Skeletal muscle cell (primary cell): ENCODE measurements around the gene UBR3.
"Not testable (repeated sequence)": the region's sequence is repeated elsewhere in the genome, so short reads cannot be mapped to it uniquely, and the experiment has no call there.

Experiments used
- DNase-seq: peaks from one replicate; pipeline ENCODE4 v3.0.0-alpha.2; 2010; ENCODE audit warnings: low read depth
- H3K4me3 ChIP-seq: 2 replicates; pipeline ENCODE4 v1.5.1; 2011; ENCODE audit warnings: low read depth, mild to moderate bottlenecking, control low read depth, low read length, moderate library complexity

The UBR3 gene

DNA sequence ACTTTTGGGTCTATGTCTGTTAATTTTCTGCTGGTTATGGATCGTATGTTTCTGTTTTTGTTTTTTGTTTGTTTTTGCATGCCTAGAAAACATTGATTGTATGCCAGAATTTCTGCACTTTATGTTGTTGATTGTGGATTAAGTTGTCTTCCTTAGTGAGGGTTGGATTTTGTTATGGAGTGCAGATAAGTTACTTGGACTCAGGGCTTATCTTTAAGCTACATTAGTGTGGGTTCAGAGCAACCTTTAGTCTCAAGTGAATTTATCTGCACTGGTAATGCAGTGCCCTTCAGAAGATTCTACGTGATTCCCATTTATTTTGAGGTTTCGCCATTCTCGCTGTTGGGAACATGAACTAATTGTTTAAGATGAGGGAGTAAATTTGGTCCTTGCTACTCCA is 32.9 kb downstream of the UBR3 start:
- no peak for DNase-seq
- H3K4me3 ChIP-seq = no peak overlapping the region

DNA sequence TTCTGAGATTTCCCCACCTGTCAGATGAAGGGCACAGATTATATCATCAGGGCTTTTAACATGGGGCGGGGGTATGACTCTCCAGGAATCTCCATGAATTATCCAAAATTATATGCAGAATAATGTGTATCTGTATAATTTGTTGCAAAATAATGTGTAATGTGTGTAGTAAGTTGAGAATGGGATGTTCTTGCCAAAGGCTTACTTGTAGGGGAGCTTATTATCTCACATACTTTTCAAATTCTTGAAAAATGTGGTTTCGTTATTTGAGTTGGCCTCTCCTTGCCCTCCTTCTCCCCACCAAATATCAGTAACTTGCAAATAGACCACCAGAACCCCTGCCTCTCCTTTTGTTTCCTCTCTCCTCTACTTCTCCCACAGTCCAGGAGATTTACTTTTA is 35.6 kb downstream of the UBR3 start:
- no peak overlapping the region for H3K4me3 ChIP-seq
- DNase-seq = no peak

DNA sequence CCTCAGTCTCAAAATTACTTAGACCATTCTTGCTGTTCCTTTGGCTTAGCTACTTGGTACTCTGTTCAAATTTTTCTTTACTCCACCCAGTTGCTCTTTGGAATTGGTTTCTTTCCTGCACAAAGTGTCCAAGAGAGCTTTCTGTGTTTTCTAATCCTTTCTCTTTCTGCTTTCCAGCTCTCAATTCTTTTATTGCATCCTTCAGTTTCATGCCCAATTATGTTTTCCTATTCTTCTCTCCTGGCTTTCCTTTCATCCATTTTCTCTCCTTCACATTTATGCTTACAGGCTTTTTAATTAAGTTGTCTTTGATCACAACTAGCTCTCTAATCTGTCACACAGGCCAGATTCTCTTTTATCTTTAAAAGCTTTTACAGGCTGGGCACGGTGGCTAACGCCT is 38.2 kb downstream of the UBR3 start:
- no peak for DNase-seq
- H3K4me3 ChIP-seq = no peak overlapping the region

DNA sequence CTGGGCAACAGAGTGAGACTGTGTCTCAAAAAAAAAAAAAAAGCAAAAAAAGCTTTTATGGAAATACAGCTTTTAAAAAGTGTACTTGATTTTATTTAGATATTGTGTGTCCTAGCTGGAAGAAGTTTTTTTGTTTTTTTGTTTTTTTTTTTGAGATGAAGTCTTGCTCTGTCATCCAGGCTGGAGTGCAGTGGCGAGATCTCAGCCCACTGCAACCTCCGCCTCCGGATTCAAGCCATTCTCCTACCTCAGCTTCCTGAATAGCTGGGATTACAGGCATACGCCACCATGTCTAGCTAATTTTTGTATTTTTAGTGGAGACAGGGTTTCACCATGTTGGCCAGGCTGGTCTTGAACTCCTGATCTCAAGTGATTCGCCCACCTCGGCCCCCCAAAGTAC is 39.0 kb downstream of the UBR3 start:
- DNase-seq, H3K4me3 ChIP-seq: not testable (repeated sequence)

DNA sequence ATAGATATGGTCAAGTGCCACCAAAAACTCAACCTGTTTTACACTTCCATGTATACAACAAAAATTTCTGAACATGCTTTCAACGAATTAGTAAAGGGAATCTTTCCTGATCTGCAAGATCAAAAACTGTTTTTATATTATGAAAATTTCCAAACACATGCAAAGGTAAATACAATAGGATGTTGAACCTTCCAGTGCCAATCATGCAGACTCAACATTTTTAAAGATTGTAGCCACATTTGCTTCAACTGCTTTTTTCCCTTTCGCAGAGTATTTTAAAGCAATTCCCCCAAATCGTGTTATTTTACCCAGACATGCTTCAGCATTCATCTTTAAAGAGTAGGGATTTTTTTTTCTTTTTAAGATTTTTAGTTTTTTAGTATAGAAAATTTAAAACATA is 40.3 kb downstream of the UBR3 start:
- no peak overlapping the region for H3K4me3 ChIP-seq
- DNase-seq = no peak

DNA sequence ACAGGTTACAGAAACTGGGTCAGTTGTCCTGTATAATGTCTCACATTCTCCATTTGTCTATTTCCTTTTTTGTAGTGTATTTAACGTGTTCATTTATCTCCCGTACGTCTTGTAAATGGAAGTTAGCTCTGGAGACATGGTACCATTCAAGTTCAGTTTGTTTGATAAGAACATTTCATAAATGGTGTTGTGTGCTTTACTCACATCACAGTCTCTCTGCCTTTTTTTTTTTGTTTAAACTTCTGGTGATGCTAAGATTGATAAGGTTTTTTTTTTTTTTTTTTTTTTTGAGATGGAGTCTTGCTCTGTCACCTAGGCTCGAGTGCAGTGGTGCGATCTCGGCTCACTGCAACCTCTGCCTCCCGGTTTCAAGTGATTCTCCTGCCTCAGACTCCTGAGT is 41.7 kb downstream of the UBR3 start:
- H3K4me3 ChIP-seq = no peak overlapping the region
- DNase-seq = no peak

DNA sequence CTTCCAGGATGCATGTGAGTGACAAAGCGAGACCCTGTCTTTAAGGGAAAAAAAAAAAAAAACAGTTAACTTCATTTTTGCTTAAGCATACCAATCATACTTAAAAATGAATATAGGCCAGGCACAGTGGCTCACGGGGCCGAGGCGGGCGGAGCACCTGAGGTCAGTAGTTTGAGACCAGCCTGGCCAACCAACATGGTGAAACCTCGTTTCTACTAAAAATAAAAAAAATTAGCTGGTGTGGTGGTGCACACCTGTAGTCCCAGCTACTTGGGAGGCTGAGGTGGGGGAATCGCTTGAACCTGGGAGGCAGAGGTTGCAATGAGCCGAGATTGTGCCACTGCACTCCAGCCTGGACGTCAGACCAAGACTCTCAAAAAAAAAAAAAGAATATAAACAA is 44.1 kb downstream of the UBR3 start:
- not testable (repeated sequence) for DNase-seq, H3K4me3 ChIP-seq

DNA sequence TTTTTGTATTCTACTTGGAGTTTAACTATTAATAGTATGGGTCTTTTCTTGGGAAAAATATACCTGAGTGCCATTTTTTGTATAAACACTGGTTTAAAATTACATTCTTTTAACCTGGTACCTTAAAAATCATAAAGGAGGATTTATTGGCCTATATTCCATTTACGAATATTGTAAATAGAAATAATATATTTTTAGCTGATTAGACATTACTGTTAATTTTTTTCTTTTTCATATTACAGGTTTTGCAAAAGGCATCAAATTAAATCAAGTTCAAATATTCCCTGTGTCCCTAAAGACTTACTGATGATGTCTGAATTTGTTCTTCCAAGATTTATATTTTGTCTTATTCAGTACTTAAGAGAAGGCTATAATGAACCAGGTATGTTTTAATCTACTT is 44.7 kb downstream of the UBR3 start:
- no peak overlapping the region for H3K4me3 ChIP-seq
- DNase-seq = no peak

DNA sequence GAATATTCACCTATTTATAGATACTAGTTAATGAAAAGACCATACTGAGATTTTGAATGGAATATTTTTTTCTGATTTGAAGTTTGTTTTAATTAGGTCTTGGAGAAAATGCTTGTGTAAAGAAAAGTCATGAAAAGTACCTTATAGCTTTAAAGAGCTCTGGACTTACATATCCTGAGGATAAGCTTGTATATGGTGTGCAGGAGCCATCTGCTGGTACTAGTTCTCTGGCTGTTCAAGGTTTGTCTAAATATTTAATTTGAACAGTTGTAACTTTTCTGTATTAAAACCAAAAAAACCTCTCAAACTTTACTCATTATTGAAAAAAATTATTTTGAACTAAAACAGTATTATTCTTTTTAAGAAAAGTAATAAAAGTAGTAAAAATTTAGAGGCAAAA is 50.1 kb downstream of the UBR3 start:
- no peak overlapping the region for H3K4me3 ChIP-seq
- DNase-seq = no peak

DNA sequence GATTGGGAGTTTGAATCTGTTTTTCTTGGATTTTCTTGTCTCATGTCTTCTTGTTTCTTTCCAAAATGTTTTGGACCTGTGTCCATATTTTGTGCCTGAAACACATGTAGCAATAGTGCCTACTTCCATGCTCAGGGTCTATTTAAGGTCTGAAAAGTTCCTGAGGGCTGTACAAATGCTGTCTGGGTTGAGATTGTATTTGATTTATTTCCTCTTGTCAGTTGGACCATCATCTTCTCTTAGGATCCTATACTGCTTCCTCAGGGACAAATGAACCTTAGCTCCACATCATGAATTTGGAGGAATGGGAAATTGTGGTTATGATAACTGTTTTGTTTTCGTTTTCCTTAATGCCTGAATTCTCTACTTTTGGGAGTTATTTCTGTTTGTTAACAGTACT is 59.9 kb downstream of the UBR3 start:
- DNase-seq = no peak
- H3K4me3 ChIP-seq = no peak overlapping the region

DNA sequence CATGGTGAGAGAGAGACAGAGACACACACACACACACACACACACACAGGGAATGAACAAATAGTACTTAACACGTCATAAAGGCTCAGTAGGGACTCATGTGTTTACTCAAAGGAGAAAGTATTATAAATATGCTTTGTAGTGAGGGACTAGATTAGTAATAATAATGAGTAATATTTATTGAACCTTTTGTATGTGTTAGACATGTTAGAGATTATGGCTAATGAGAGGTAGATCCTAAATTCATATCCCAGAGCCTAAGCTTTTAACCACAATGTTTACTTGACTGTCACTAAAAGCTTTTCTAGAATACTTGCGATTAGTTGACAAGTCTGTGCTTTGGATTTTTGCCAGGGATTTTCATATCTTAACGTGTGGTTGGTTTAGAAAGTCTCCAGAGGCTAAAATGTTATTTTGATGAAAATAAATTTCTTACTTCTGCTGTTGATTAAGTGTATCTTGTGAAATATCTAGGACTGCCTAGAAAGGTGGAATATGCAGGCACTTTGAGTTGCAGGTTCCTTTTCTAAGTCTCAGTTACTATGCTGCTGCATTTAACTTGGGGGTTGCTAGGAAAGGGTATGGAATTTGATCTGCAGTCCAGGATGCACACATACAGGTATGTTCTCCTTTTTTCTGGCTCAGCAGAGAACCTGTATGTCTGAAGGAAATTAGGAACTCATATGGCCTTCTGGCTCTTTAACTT is 64.5 kb downstream of the UBR3 start:
- H3K4me3 ChIP-seq = no peak overlapping the region
- DNase-seq = no peak

DNA sequence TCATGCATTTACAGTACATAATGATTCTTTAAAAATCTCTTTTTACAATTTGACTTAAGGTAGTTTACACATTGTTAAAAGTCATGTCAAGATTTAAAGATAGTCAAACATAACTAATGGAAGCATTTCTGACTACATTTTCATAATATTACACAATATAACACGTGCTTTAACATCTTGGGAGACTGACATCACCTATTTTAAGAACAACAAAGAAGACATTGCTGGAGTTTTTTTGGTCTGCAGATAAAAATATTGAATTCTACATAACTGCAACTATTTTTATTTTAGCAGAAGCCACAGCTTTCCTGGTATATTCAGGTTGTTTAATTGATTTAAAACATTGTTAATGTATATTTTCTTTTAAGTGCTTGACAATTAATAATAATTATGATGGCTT is 65.7 kb downstream of the UBR3 start:
- DNase-seq = no peak
- no peak overlapping the region for H3K4me3 ChIP-seq

DNA sequence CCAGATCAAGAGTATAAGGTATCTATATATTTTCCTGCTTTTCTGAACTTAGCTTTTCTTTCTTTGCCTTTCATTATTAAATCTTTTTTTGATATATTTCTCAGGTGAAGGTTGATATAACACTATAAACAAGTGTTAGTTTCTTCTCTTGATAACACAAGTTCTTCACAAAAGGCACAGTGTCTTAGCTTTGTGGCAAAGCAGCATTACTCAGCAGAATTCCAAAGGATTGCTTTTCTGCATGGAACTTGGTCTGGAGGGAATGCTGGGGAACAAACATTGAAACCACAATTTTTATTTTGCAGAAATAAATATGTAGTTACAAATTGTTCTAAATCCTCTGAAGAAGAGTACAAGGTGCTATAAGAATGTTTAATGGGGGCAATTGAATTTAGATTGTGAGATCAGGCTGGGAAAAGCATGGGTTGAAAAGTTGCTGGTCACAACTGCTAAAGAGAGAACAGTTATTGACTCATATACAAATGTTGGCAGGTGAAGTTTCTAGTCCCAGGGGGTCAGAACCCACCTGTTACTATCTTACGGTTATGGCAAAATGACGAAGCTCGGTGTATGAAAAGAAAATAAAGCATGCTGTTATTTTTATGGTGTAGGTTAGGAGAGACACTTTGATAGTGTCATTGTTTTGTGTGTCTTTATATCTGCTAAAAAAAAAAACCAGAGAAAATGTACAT is 68.2 kb downstream of the UBR3 start:
- DNase-seq = no peak
- H3K4me3 ChIP-seq = no peak overlapping the region

DNA sequence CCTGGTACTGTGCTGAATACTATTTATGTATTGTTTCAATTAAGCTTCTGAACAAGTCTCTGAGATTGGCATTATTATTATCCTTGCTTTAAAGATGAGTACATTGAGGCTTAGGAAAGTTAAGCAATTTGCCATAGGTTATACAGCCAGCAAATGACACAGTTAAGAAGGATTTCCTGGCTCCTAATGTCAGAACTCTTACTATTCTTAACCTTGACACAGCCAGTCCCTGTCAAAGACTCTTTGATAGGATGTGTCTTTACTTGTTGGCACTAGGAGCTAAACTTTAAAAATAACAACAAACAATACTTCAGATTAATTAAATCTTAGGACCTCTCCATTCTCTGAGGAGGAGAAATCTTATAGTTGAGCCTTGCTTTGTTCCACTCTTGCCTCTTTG is 70.6 kb downstream of the UBR3 start:
- no peak overlapping the region for H3K4me3 ChIP-seq
- DNase-seq = no peak

DNA sequence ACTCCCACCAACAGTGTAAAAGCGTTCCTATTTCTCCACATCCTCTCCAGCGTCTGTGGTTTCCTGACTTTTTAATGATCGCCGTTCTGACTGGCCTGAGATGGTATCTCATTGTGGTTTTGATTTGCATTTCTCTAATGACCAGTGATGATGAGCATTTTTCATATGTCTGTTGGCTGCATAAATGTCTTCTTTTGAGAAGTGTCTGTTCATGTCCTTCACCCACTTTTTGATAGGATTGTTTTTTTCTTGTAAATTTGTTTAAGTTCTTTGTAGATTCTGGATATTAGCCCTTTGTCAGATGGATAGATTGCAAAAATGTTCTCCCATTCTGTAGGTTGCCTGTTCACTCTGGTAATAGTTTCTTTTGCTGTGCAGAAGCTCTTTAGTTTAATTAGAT is 72.8 kb downstream of the UBR3 start:
- H3K4me3 ChIP-seq, DNase-seq: not testable (repeated sequence)

DNA sequence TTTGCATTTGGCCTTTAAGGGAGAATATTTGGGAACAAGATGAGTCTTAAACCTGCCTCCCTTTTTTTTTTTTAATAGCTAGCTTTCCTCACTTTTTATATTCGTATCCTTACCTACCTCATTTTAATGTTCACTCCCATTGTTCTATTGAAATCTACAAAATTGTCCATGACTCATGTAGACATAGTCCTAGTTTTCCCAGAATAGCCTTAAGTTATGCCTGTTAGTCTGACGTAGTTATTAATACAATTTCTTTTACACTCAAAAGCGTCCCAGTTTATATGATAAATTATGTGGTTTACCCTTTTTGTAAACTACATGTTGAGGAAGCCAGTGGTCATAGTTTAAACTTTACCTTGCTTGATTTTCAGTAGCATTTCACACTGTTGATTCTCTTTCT is 73.4 kb downstream of the UBR3 start:
- DNase-seq = no peak
- H3K4me3 ChIP-seq = no peak overlapping the region

DNA sequence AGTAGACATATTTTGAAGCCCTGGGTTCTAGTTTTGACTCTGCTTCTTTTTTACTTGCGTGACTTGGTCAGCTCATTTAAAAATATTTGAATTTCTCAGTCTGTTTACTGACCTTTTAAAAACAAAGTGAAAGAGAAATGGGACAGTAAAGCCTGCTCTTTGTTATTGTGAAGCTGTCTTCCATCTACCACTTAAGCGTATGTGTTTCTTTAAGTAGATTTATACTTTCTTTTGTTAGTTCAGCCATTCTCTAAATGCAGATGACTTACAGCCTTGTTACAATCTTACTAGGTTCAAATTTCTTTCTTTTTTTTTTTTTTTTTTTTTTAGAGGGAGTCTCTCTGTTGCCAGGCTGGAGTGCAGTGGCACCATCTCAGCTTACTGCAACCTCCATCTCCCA is 79.5 kb downstream of the UBR3 start:
- no peak overlapping the region for H3K4me3 ChIP-seq
- DNase-seq = no peak

DNA sequence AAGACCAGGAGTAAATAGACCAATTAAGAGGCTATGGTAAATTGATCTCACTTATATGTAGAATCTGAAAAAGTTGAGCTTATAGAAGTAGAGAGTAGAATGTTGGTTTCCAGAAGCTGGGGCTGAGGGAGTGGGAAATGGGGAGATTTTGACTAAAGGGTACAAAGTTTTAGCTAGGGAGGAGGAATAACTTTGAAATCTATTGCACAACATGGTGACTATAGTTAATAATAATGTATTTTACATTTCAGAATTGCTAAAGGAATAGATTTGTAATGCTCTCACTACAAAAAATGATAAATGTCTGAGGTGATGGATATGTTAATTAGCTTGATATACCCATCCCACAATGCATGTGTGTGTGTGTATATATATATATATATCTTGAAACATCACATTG is 82.1 kb downstream of the UBR3 start:
- no peak for DNase-seq
- H3K4me3 ChIP-seq = no peak overlapping the region

DNA sequence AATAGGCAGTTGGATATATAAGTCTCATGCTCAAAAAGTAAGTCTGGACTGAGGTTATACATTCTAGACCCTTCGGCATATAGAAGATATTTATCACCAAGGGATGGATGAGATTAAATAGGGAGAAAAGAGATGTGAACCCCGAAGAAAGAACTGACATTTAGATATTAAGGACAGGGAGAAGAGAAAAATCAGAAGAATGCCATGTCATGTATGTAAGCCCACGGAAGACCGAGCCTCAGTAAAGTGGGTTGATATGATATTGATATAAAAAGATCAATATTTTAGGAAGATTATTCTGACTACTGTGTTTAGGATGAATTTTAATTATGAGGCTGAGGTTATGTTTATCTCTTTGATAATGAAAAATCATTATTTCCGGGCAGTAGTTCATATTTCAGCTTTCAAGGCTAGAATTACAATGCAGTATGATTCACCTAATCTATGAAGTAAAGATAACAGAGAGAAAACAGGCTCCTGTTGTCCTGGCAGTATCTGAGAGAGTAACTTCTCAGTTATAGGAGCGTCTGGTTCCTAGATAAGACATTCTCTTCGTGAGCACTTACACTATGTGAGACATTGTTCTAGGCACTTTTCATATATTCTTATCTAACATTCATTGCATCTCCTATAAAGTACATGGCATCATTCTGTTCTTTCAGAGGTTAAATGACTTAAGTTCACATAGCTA is 83.0 kb downstream of the UBR3 start:
- no peak overlapping the region for H3K4me3 ChIP-seq
- DNase-seq = no peak

DNA sequence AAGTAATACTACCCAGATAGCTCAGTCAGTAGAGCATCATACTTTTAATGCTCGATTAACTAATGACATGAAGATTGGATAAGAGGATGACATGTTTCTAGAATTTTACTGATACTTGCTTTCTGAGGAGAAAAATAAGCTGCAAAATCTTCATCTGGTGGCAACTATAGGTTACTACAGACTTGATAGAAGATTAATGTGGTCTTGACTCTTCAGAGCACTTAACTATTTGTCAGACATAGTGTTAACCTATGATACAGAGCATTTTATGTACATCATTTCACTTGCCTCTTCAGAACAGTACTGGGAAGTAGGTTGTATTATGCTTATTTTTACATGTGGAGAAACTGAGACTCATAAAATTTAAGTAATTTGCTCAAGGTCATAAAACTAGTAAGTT is 83.9 kb downstream of the UBR3 start:
- DNase-seq = no peak

DNA sequence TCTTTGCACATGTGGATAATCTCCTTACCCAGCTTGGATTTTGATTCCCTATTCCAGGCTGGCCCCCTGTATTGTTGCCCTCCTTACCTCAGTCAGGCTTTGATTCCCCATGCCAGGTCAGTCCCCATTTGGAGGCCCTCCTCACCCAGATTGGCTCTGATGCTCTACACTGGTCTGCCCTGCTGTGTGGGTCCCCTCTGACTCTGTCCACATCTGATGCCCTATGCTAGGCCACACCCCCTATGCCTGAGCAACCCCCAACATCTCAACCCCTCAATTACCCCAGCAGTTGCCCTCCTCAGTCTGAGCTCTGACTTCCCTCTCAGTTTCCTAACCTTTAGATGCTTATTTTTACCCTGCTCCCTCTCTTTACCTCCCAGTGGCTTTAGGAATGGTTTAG is 89.4 kb downstream of the UBR3 start:
- H3K4me3 ChIP-seq = no peak overlapping the region
- DNase-seq = no peak

More for the DNA sequence above, 83.9 kb downstream of the UBR3 start:
- H3K4me3 ChIP-seq = no peak overlapping the region
